ENCODE measurements around the gene FSD1L. TPM values are rescaled to one million over a fixed set of nuclear protein-coding genes. Genes with fewer than 3 reads are reported as not detected.

The FSD1L gene
- total RNA-seq, 4 donors from 2014 or later: 10.1 to 24.3 (median 13.7) TPM

DNA sequence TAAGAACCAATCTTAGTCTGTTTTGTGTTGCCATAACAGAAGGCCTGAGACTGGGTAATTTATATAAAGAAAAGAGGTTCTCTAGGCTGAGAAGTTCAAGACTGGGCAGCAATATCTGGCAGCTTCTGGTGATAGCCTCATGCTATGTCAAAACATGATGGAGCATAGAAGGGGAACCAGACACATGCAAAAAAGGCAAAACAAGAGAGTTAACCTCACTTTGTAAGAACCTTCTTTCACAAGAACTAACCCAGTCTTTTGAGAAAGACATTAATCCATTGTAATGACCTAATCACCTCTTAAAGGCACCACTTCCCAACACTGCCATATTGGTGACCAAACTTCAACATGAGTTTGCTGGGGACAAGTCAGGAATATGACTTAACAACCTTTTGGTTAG lies 37.3 kb downstream of the FSD1L start:
- Histone ChIP-seq H3K36me3 (peaks cover 0 to 7% (median 0%) of the 10 kb centered on the region in 3 donors), H3K27me3 (no peaks in the 10 kb centered on the region), H3K4me3 (no peak overlapping the region), H3K4me1 (no peaks in the 10 kb centered on the region), H3K27ac (no peak overlapping the region), H3K9me3 (no peaks in the 10 kb centered on the region)
- no peak for DNase-seq
- TF ChIP-seq, protein P1, sequence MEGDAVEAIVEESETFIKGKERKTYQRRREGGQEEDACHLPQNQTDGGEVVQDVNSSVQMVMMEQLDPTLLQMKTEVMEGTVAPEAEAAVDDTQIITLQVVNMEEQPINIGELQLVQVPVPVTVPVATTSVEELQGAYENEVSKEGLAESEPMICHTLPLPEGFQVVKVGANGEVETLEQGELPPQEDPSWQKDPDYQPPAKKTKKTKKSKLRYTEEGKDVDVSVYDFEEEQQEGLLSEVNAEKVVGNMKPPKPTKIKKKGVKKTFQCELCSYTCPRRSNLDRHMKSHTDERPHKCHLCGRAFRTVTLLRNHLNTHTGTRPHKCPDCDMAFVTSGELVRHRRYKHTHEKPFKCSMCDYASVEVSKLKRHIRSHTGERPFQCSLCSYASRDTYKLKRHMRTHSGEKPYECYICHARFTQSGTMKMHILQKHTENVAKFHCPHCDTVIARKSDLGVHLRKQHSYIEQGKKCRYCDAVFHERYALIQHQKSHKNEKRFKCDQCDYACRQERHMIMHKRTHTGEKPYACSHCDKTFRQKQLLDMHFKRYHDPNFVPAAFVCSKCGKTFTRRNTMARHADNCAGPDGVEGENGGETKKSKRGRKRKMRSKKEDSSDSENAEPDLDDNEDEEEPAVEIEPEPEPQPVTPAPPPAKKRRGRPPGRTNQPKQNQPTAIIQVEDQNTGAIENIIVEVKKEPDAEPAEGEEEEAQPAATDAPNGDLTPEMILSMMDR (IDR thresholded peaks at IDR 0.05): no peak
- TF ChIP-seq POLR2A (IDR thresholded peaks at IDR 0.05): no peak

DNA sequence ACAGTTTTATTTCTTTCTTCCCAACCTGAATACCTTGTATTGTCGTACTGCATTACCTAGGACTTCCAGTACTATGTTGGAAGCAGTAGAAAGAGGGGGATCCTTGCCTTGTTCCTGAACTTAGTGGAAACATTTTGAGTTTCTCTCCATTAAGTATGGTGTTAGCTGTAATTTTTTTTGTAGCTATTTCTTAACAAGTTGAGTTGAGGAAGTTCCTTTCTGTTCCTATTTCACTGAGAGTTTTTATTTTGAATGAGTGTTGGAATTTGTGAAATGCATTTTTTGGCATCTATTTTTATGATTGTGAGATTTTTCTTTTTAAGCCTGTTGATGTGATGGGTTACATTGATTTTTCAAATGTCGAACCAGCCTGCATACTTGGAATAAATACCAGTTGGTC lies 49.0 kb downstream of the FSD1L start:
- H3K27ac ChIP-seq: no peak overlapping the region
- no peaks in the 10 kb centered on the region for H3K4me1 ChIP-seq
- no peak for TF ChIP-seq POLR2A (IDR thresholded peaks at IDR 0.05)
- TF ChIP-seq, protein P1 (IDR thresholded peaks at IDR 0.05): no peak

DNA sequence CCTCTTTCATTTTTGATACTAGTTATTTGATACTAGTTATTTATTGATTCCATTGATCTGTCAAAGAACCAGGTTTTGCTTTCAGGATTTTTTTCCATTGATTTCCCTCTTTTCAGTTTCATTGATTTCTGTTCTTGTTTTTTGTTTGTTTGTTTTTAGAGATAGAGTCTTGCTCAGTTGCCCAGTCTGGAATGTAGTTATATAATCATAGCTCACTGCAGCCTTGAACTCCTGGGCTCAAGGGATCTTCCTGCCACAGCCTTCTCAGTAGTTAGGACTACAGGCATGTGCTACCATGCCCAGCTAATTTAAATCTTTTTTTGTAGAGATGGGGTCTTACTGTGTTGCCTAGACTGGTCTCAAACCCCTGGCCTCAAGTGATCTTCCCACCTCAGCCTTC lies 49.9 kb downstream of the FSD1L start:
- DNase-seq: no peak
- TF ChIP-seq, protein P1 (IDR thresholded peaks at IDR 0.05): no peak
- Histone ChIP-seq H3K9me3 (no peaks in the 10 kb centered on the region), H3K4me1 (no peaks in the 10 kb centered on the region), H3K27me3 (no peaks in the 10 kb centered on the region), H3K36me3 (no peaks in the 10 kb centered on the region), H3K4me3 (no peak overlapping the region), H3K27ac (no peak overlapping the region)

More for the DNA sequence above, 49.0 kb downstream of the FSD1L start:
- no peaks in the 10 kb centered on the region for H3K36me3 ChIP-seq
- no peaks in the 10 kb centered on the region for H3K27me3 ChIP-seq
- no peak overlapping the region for H3K4me3 ChIP-seq
- H3K9me3 ChIP-seq: no peaks in the 10 kb centered on the region
- DNase-seq: no peak

DNA sequence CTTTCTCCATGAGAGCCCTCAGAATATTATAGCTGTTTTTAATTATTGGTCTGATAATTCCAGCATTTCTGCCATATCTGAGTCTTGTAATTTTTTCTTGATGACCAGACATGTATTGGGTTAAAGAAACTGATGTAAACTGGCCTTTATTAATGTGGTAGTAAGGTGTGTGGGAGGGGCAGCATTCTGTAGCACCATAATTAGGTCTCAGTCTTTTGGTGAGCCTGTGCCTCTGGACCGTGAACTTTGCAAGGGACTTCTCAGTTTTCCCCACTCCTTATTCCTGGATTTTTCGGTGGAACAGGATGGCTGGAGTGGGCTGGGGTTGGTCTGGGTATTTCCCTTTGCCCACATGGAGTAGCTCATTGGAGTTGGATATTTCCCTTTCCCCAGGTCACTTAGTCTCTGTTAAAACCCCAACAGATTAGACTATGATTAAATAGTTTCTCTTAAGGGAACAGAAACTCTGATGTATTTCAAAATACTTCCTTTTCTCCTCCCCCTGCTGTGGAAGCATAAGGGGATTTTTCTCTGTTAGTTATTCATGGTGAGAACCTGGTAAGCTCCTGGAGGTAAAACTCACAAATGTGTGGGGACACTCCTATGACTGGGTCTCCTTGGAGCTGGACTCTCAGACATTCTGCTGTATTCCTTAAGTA lies 52.4 kb downstream of the FSD1L start:
- TF ChIP-seq POLR2A (IDR thresholded peaks at IDR 0.05): no peak
- TF ChIP-seq, protein P1 (IDR thresholded peaks at IDR 0.05): no peak
- DNase-seq: no peak
- no peaks in the 10 kb centered on the region for H3K9me3 ChIP-seq
- H3K4me3 ChIP-seq: no peak overlapping the region
- H3K4me1 ChIP-seq: no peaks in the 10 kb centered on the region
- H3K27me3 ChIP-seq: no peaks in the 10 kb centered on the region
- H3K27ac ChIP-seq: no peak overlapping the region
- H3K36me3 ChIP-seq: no peaks in the 10 kb centered on the region

DNA sequence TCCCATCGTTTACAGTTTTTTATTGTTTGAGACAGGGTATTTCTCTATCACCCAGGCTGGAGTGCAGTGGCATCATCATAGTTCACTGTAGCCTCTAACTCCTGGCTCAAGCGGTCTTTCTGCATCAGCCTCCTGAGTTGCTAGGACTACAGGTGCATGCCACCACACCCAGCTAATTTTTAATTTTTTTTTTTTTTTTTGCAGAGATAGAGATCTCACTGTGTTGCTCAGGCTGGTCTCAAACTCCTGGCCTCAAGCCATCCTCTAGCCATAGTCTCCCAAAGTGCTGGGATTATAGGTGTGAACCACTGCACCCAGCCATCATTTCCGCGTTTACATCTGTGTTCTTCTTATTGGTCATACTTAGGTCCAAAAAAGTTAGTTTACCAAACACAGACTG lies 53.6 kb downstream of the FSD1L start:
- no peak for DNase-seq
- no peak overlapping the region for H3K4me3 ChIP-seq
- no peak overlapping the region for H3K27ac ChIP-seq

More for the DNA sequence above, 53.6 kb downstream of the FSD1L start:
- Histone ChIP-seq H3K4me1 (no peaks in the 10 kb centered on the region), H3K27me3 (no peaks in the 10 kb centered on the region), H3K36me3 (no peaks in the 10 kb centered on the region), H3K9me3 (no peaks in the 10 kb centered on the region)
- no peak for TF ChIP-seq POLR2A (IDR thresholded peaks at IDR 0.05)
- TF ChIP-seq, protein P1 (IDR thresholded peaks at IDR 0.05): no peak

Data from Peyer's patch (tissue), 4 donors.